SK-N-SH (cell line): ENCODE measurements around the gene PKIB. TPM values are rescaled to one million over a fixed set of nuclear protein-coding genes. Genes with fewer than 3 reads are reported as not detected.

Experiments used
- CTCF ChIA-PET: fragments of 300-600, 350-600 bp; formaldehyde crosslinking; extraction: SDS; loops from one replicate; lab custom pipeline; 2021; lab: Yijun Ruan, JAX
- POLR2A ChIA-PET: fragments of 350-600 bp; sonication (Branson Sonifier 250); formaldehyde crosslinking; extraction: SDS; loops from one replicate; lab custom pipeline; 2020; ENCODE audit warnings: antibody characterized with exemption, inconsistent platforms; lab: Yijun Ruan, JAX
- DNase-seq: peaks from one replicate; pipeline ENCODE4 v3.0.0; 2012
- H2AFZ ChIP-seq: fragments of 200-600 bp; sonication (generic); 2 replicates; pipeline ENCODE4 v1.8.1; 2016; ENCODE audit warnings: antibody characterized with exemption, mild to moderate bottlenecking, low read depth
- H3F3A ChIP-seq: fragments of 200-600 bp; sonication (generic); replicated peaks from 2 replicates; pipeline ENCODE3; 2016; ENCODE audit warnings: antibody characterized with exemption, mild to moderate bottlenecking; ENCODE audit not compliant: insufficient read depth
- H3K27ac ChIP-seq, 2 experiments: fragments of 200-500 bp in 1 of 2; fragments of 200-600 bp in 1 of 2; sonication (Bioruptor generic) in 1 of 2; sonication (generic), shearing (Covaris generic) in 1 of 2; 2 replicates each; pipeline versions ENCODE4 v1.5.1 to v1.6.1; 2014 to 2016; ENCODE audit warnings: low read depth in 2 of 2, inconsistent platforms in 1 of 2, low read length in 1 of 2, mild to moderate bottlenecking in 1 of 2, mixed read lengths in 1 of 2
- H3K27me3 ChIP-seq: fragments of 200-600 bp; sonication (generic), shearing (Covaris generic); 2 replicates; pipeline ENCODE4 v1.6.1; 2016; ENCODE audit warnings: mixed run types; ENCODE audit not compliant: insufficient read depth
- H3K36me3 ChIP-seq, 2 experiments: fragments of 200-500 bp in 1 of 2; fragments of 200-600 bp in 1 of 2; sonication (Bioruptor generic) in 1 of 2; sonication (generic) in 1 of 2; replicated peaks in 1 of 2; 2 replicates each; pipeline versions ENCODE3 to v1.5.1; 2014 to 2016; ENCODE audit warnings: low read length in 1 of 2, mild to moderate bottlenecking in 1 of 2; ENCODE audit not compliant: insufficient read depth in 2 of 2, control insufficient read depth in 1 of 2
- H3K4me1 ChIP-seq, 2 experiments: fragments of 200-500 bp in 1 of 2; fragments of 200-600 bp in 1 of 2; sonication (Bioruptor generic) in 1 of 2; sonication (generic), shearing (Covaris generic) in 1 of 2; 2 replicates each; pipeline versions ENCODE4 v1.5.1 to v1.6.1; 2014 to 2016; ENCODE audit warnings: low read depth in 1 of 2, low read length in 1 of 2, mixed run types in 1 of 2; ENCODE audit not compliant: insufficient read depth in 2 of 2, control insufficient read depth in 1 of 2
- H3K4me2 ChIP-seq: fragments of 200-600 bp; sonication (generic), shearing (Covaris generic); 2 replicates; pipeline ENCODE4 v1.6.1; 2017; ENCODE audit warnings: mixed run types
- H3K4me3 ChIP-seq, 2 experiments: fragments of 200-500 bp in 1 of 2; fragments of 200-600 bp in 1 of 2; sonication (Bioruptor generic) in 1 of 2; sonication (generic), shearing (Covaris generic) in 1 of 2; 2 replicates each; pipeline versions ENCODE4 v1.5.1 to v1.8.1; 2014 to 2016; ENCODE audit warnings: low read depth in 2 of 2, inconsistent platforms in 1 of 2, low read length in 1 of 2, mild to moderate bottlenecking in 1 of 2, mixed read lengths in 1 of 2, moderate library complexity in 1 of 2
- H3K79me2 ChIP-seq: fragments of 200-600 bp; sonication (generic); 2 replicates; pipeline ENCODE4 v1.8.1; 2017; ENCODE audit warnings: mild to moderate bottlenecking; ENCODE audit not compliant: insufficient read depth
- H3K9ac ChIP-seq: fragments of 200-600 bp; sonication (generic); 2 replicates; pipeline ENCODE4 v1.6.1; 2017; ENCODE audit warnings: mixed run types
- H3K9me2 ChIP-seq: fragments of 200-600 bp; sonication (generic); 2 replicates; pipeline ENCODE4 v1.6.1; 2017; ENCODE audit warnings: mixed run types
- H3K9me3 ChIP-seq: fragments of 200-600 bp; sonication (generic); 2 replicates; pipeline ENCODE4 v1.6.1; 2017; ENCODE audit warnings: mixed run types, mild to moderate bottlenecking, moderate library complexity
- H4K20me1 ChIP-seq: fragments of 200-600 bp; sonication (generic); 2 replicates; pipeline ENCODE4 v1.6.1; 2017; ENCODE audit warnings: mild to moderate bottlenecking, mixed run types; ENCODE audit not compliant: insufficient read depth
- CHD2 ChIP-seq: fragments of 150-350 bp; IDR thresholded peaks from 2 replicates; pipeline ENCODE4 v1.6.1; 2018; ENCODE audit warnings: low read length; ENCODE audit not compliant: partially characterized antibody
- CTCF ChIP-seq: fragments of 200-600 bp; sonication (generic); IDR thresholded peaks from 2 replicates; pipeline ENCODE4 v1.6.1; 2017; ENCODE audit warnings: antibody characterized with exemption, mild to moderate bottlenecking, moderate library complexity
- ELF1 ChIP-seq: IDR thresholded peaks from 2 replicates; pipeline ENCODE4 v1.4.0; 2012
- EZH2phosphoT487 ChIP-seq: fragments of 200-600 bp; sonication (generic); IDR thresholded peaks from 2 replicates; pipeline ENCODE4 v1.6.1; 2017; ENCODE audit warnings: low read depth, mixed run types, mild to moderate bottlenecking, antibody characterized with exemption, moderate library complexity, borderline replicate concordance
- GATA2 ChIP-seq: sonication (generic); formaldehyde crosslinking; IDR thresholded peaks from 2 replicates; pipeline ENCODE4 v1.5.0; 2020; ENCODE audit warnings: mild to moderate bottlenecking, missing genetic modification reagents
- JUND ChIP-seq: IDR thresholded peaks from 2 replicates; pipeline ENCODE4 v1.4.0; 2012
- MEF2A ChIP-seq: IDR thresholded peaks from 2 replicates; pipeline ENCODE4 v1.4.0; 2012; ENCODE audit warnings: low read depth, borderline replicate concordance
- PBX3 ChIP-seq: IDR thresholded peaks from 2 replicates; pipeline ENCODE4; 2012
- SMC3 ChIP-seq: IDR thresholded peaks from 2 replicates; pipeline ENCODE4 v1.6.1; 2012; ENCODE audit warnings: low read depth, low read length, improper control_type of control experiment
- TAF1 ChIP-seq: IDR thresholded peaks from 2 replicates; pipeline ENCODE4 v1.6.1; 2012; ENCODE audit warnings: low read depth, mild to moderate bottlenecking, low read length, moderate library complexity, borderline replicate concordance
- USF2 ChIP-seq: fragments of 150-350 bp; IDR thresholded peaks from 2 replicates; pipeline ENCODE4 v1.6.1; 2017; ENCODE audit warnings: antibody characterized with exemption, low read length, low read depth, borderline replicate concordance
- YY1 ChIP-seq: IDR thresholded peaks from 2 replicates; pipeline ENCODE4 v1.4.0; 2012; ENCODE audit warnings: low read depth, mild to moderate bottlenecking
- ZBTB33 ChIP-seq: IDR thresholded peaks from 2 replicates; pipeline ENCODE4 v1.4.0; 2012; ENCODE audit warnings: low read depth, borderline replicate concordance
- WGBS: methylation state at CpG from one replicate; pipeline ENCODE4 v1.1.6; 2017; ENCODE audit warnings: low lambda C conversion rate; 5-methylcytosine and 5-hydroxymethylcytosine counted together
- polyA plus RNA-seq, 3 experiments: library from polyadenylated mRNA; depleted of rRNA; stranded (reverse); fragments of >200 nt; gene quantifications; 2 replicates each; pipeline ENCODE4 v1.2.3, GENCODE V29; 2012

Gene PKIB
- polyA plus RNA-seq, 1 of the 3 experiments (the other 2 are of a cell fraction), result 0.30 TPM

- Histone ChIP-seq H3K27ac (no peak overlapping the region), H3K4me2 (no peak overlapping the region), H4K20me1 (no peaks in the 10 kb centered on the region), H2AFZ (no peak overlapping the region), H3K9me3 (no peaks in the 10 kb centered on the region), H3K27me3 (no peaks in the 10 kb centered on the region), H3K4me1 (no peaks in the 10 kb centered on the region), H3K9me2 (no peaks in the 10 kb centered on the region), H3K79me2 (no peaks in the 10 kb centered on the region), H3F3A (no peaks in the 10 kb centered on the region)
- CTCF ChIA-PET, result interaction anchor here (1.1 kb wide), 1 partner anchor 75 kb away, joined by 3 read pairs; no protein-coding TSS in a partner anchor
- no peak for DNase-seq
- WGBS, result 0% methylated on average over 1 of the region's 1 CpG
- POLR2A ChIA-PET, result no interaction called here
- TF ChIP-seq ELF1 (no peak), GATA2 (CRISPR knock-in tag) (no peak), JUND (no peak), TAF1 (no peak), ZBTB33 (no peak), CHD2 (no peak), MEF2A (no peak), YY1 (no peak), EZH2phosphoT487 (no peak), USF2 (no peak), CTCF (no peak), SMC3 (no peak), PBX3 (no peak)
- TF ChIP-seq, all 33 proteins: peak for 0
- H3K4me3 ChIP-seq, result no peak overlapping the region
- no peaks in the 10 kb centered on the region for H3K36me3 ChIP-seq
- no peak overlapping the region for H3K9ac ChIP-seq
Observed at GRCh38 chr6:122567034-122567433, 43.2 kb upstream of the PKIB start.
